SH-SY5Y (cell line): ENCODE results near the gene ZHX3.

ENCODE experiments used
- GATA2 ChIP-seq: IDR thresholded peaks from 2 replicates; pipeline ENCODE4 v1.6.1; 2011; ENCODE audit warnings: mild to moderate bottlenecking, low read depth, low read length
- GATA3 ChIP-seq: IDR thresholded peaks from 2 replicates; pipeline ENCODE4 v1.6.1; 2011; ENCODE audit warnings: low read depth, mild to moderate bottlenecking, low read length, moderate library complexity

DNA sequence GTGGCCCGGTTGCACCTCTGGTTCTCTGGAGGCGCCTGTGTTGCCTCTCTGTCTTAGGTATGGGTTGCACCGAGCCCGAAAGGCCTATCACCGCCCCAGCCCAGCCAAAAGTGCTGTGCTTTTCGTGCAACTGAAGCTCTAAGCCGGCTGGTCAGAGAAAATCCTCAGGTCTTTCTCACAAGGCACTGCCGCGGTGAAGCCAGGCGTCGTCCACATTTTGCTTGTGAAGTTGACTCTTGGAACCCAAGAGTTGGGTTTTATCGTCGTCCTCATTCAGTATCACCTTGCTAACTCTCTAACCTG, 49.8 kb upstream of the ZHX3 start:
- TF ChIP-seq GATA3 (no peak), GATA2 (no peak)
